Naive thymus-derived CD4-positive, alpha-beta T cell (primary cell): Measurements from ENCODE around the gene ANKRD44. TPM values are rescaled to one million over a fixed set of nuclear protein-coding genes. Genes with fewer than 3 reads are reported as not detected.

ENCODE experiments used
- ATAC-seq: fragments of 150-1000 bp; cut with Tn5 transposase; 2 replicates; pipeline ENCODE4 v1.10.0; 2021; ENCODE audit warnings: mild to moderate bottlenecking, moderate library complexity
- CTCF ChIA-PET: fragments of 350-600 bp; sonication (Branson Sonifier 250); formaldehyde crosslinking; loops from one replicate; lab custom pipeline; 2021; ENCODE audit warnings: antibody characterized with exemption; lab: Charles Lee
- POLR2A ChIA-PET: fragments of 350-600 bp; sonication (Branson Sonifier 250); formaldehyde crosslinking; loops from one replicate; lab custom pipeline; 2021; ENCODE audit warnings: antibody characterized with exemption, inconsistent platforms; lab: Charles Lee
- DNase-seq, 9 donors: peaks; one replicate each; pipeline versions ENCODE4 v3.0.0 to v3.0.0-alpha.2; 2020 to 2022; ENCODE audit warnings: mixed read lengths in 1 of 9
- H3K27ac ChIP-seq: one replicate; pipeline ENCODE4 v1.7.0; 2013; ENCODE audit warnings: mild to moderate bottlenecking, low read depth, low read length, moderate library complexity
- H3K27me3 ChIP-seq, 2 donors: one replicate each; pipeline ENCODE4 v1.7.0; 2013; ENCODE audit warnings: low read length in 2 of 2, mild to moderate bottlenecking in 2 of 2, moderate library complexity in 2 of 2; ENCODE audit not compliant: control insufficient read depth in 2 of 2, insufficient read depth in 2 of 2
- H3K36me3 ChIP-seq, 3 experiments: 1 replicate in 2 of 3; 2 replicates in 1 of 3; pipeline ENCODE4 v1.7.0; 2013; ENCODE audit warnings: low read length in 3 of 3, mild to moderate bottlenecking in 3 of 3, moderate library complexity in 1 of 3; ENCODE audit not compliant: insufficient read depth in 3 of 3, control insufficient read depth in 2 of 3
- H3K4me1 ChIP-seq, 2 donors: one replicate each; pipeline ENCODE4 v1.7.0; 2013; ENCODE audit warnings: low read length in 2 of 2, mild to moderate bottlenecking in 2 of 2, moderate library complexity in 1 of 2; ENCODE audit not compliant: control insufficient read depth in 2 of 2, insufficient read depth in 2 of 2
- H3K4me3 ChIP-seq: 2 replicates; pipeline ENCODE4 v1.7.0; 2013; ENCODE audit warnings: mild to moderate bottlenecking, low read length
- H3K9me3 ChIP-seq, 3 experiments: 1 replicate in 2 of 3; 2 replicates in 1 of 3; pipeline ENCODE4 v1.7.0; 2013; ENCODE audit warnings: low read length in 3 of 3; ENCODE audit not compliant: control insufficient read depth in 2 of 3
- H3K27ac Mint-ChIP-seq, 9 donors: one replicate each; pipeline ENCODE4 v1.8.0; 2020 to 2022; ENCODE audit warnings: mixed read lengths in 9 of 9, mild to moderate bottlenecking in 8 of 9, moderate library complexity in 5 of 9, inconsistent platforms in 2 of 9
- H3K27me3 Mint-ChIP-seq, 5 donors: one replicate each; pipeline ENCODE4 v1.8.0; 2021 to 2022; ENCODE audit warnings: mixed read lengths in 5 of 5, mild to moderate bottlenecking in 1 of 5
- H3K36me3 Mint-ChIP-seq, 5 donors: one replicate each; pipeline ENCODE4 v1.8.0; 2020 to 2022; ENCODE audit warnings: mixed read lengths in 5 of 5, mild to moderate bottlenecking in 3 of 5, inconsistent platforms in 1 of 5
- H3K4me1 Mint-ChIP-seq, 7 donors: one replicate each; pipeline ENCODE4 v1.8.0; 2020 to 2022; ENCODE audit warnings: mixed read lengths in 7 of 7, mild to moderate bottlenecking in 3 of 7, inconsistent platforms in 1 of 7
- H3K4me3 Mint-ChIP-seq, 10 donors: one replicate each; pipeline ENCODE4 v1.8.0; 2020 to 2022; ENCODE audit warnings: mild to moderate bottlenecking in 10 of 10, mixed read lengths in 10 of 10, moderate library complexity in 6 of 10, inconsistent platforms in 2 of 10
- H3K9me3 Mint-ChIP-seq, 11 donors: one replicate each; pipeline ENCODE4 v1.8.0; 2020 to 2022; ENCODE audit warnings: mixed read lengths in 11 of 11, mild to moderate bottlenecking in 4 of 11, inconsistent platforms in 1 of 11, moderate library complexity in 1 of 11
- intact Hi-C, 2 donors: fragments of 100-400 bp; cut with micrococcal nuclease; formaldehyde crosslinking; loops; one replicate each; pipeline ENCODE4 v1.15.1; 2023
- polyA plus RNA-seq, 2 donors: library from polyadenylated mRNA; unstranded; fragments of 300-500 nt; fragmentation: Illumina TruSeq; gene quantifications; one replicate each; pipeline ENCODE4 v1.2.3, GENCODE V29; 2021
- total RNA-seq, 6 experiments: library from RNA in 5 of 6; stranded (reverse) in 5 of 6; gene quantifications; 1 replicate in 5 of 6; 2 replicates in 1 of 6; pipeline ENCODE4 v1.2.3 and lab custom pipeline; 2021 to 2026

ANKRD44 gene
- total and polyA plus RNA-seq, 7 experiments from 2014 or later = 88.6 to 296 (median 235) TPM

GRCh38 chr2:196941398-196942078 is 369.0 kb downstream of the ANKRD44 start:
- peaks cover 0 to 9% (median 0%) of the 10 kb centered on the region in 5 donors for H3K27me3 Mint-ChIP-seq
- Histone ChIP-seq H3K36me3 (no peaks in the 10 kb centered on the region), H3K4me1 (no peaks in the 10 kb centered on the region), H3K4me3 (no peak overlapping the region), H3K27ac (no peak overlapping the region), H3K9me3 (no peaks in the 10 kb centered on the region), H3K27me3 (no peaks in the 10 kb centered on the region)
- ChIA-PET POLR2A (no interaction called here), CTCF (no interaction called here)
- H3K9me3 Mint-ChIP-seq = no peaks in the 10 kb centered on the region
- intact Hi-C loops = no loop called here
- H3K36me3 Mint-ChIP-seq = peaks cover 0 to 7% (median 0%) of the 10 kb centered on the region in 5 donors
- H3K27ac Mint-ChIP-seq = no peak overlapping the region
- H3K4me3 Mint-ChIP-seq = no peak overlapping the region
- peaks cover 0 to 12% (median 0%) of the 10 kb centered on the region in 7 donors for H3K4me1 Mint-ChIP-seq
- ATAC-seq (no peak), DNase-seq (no peak)

GRCh38 chr2:196939371-196939770 is 371.2 kb downstream of the ANKRD44 start:
- Histone ChIP-seq H3K27me3 (no peaks in the 10 kb centered on the region), H3K9me3 (no peaks in the 10 kb centered on the region), H3K36me3 (no peaks in the 10 kb centered on the region), H3K27ac (no peak overlapping the region), H3K4me1 (no peaks in the 10 kb centered on the region), H3K4me3 (no peak overlapping the region)
- CTCF ChIA-PET = no interaction called here
- POLR2A ChIA-PET = interaction anchor here (0.6 kb wide), 1 partner anchor 373 kb away, joined by 3 read pairs; no protein-coding TSS in a partner anchor
- H3K4me3 Mint-ChIP-seq = no peak overlapping the region
- no peak for ATAC-seq
- intact Hi-C loops = no loop called here
- H3K27ac Mint-ChIP-seq = no peak overlapping the region
- no peaks in the 10 kb centered on the region for H3K9me3 Mint-ChIP-seq
- peaks cover 0 to 1% (median 0%) of the 10 kb centered on the region in 5 donors for H3K36me3 Mint-ChIP-seq
- peaks cover 0 to 4% (median 0%) of the 10 kb centered on the region in 5 donors for H3K27me3 Mint-ChIP-seq
- no peak for DNase-seq
- peaks cover 0 to 13% (median 0%) of the 10 kb centered on the region in 7 donors for H3K4me1 Mint-ChIP-seq

Other genes with a start within 250 kb of the ANKRD44 start
- 100 to 1,000 TPM; 330 to 737 (median 528) TPM for gene SF3B1, start 124.2 kb upstream of the ANKRD44 start, total RNA-seq
- 100 to 1,000 TPM; 130 to 145 TPM for gene SF3B1, start 124.2 kb upstream of the ANKRD44 start, polyA plus RNA-seq
- 10 to 100 TPM; 22.9 to 57.2 (median 30.5) TPM for gene COQ10B, start 142.8 kb upstream of the ANKRD44 start, total RNA-seq
- 10 to 100 TPM; 31.9 to 54.9 TPM for gene COQ10B, start 142.8 kb upstream of the ANKRD44 start, polyA plus RNA-seq
- gene HSPD1, start 189.1 kb upstream of the ANKRD44 start, total RNA-seq = 100 to 1,000 TPM; 127 to 276 (median 137) TPM
- gene HSPD1, start 189.1 kb upstream of the ANKRD44 start, polyA plus RNA-seq = 100 to 1,000 TPM; 103 to 116 TPM
- gene HSPE1, start 189.6 kb upstream of the ANKRD44 start, total RNA-seq = 100 to 1,000 TPM in 1 of 5 experiments, 10 to 100 TPM in 4; 46.3 to 127 (median 52.2) TPM
- 100 to 1,000 TPM; 134 to 137 TPM for gene HSPE1, start 189.6 kb upstream of the ANKRD44 start, polyA plus RNA-seq
- 10 to 100 TPM; 16.1 to 22.5 (median 17.9) TPM for gene MOB4, start 205.3 kb upstream of the ANKRD44 start, total RNA-seq
- 10 to 100 TPM; 18.6 to 39.6 TPM for gene MOB4, start 205.3 kb upstream of the ANKRD44 start, polyA plus RNA-seq